HG03135 (cell line): ENCODE data around the gene POMZP3.
A peak's percentile ranks its signal among the peaks of the same experiment; 100 is the strongest.
"Not testable (repeated sequence)": the region's sequence is repeated elsewhere in the genome, so short reads cannot be mapped to it uniquely, and the experiment has no call there.

Experiments used
- ATAC-seq: cut with Tn5 transposase; IDR thresholded peaks from one replicate; pipeline ENCODE4 v1.9.1; 2021; ENCODE audit warnings: mild to moderate bottlenecking, moderate library complexity; ENCODE audit not compliant: unreplicated experiment

POMZP3 gene

GRCh38 chr7:76626989-76627642 is at the start of gene POMZP3:
TSS of gene POMZP3 (minus strand) at chr7:76627279. CDS start at chr7:76626064, 1,215 bp downstream.
- ATAC-seq: peak; percentile 91

GRCh38 chr7:76675783-76676182 is 48.7 kb upstream of the POMZP3 start:
- ATAC-seq: not testable (repeated sequence)

- ATAC-seq: not testable (repeated sequence)
These were observed 46.3 kb upstream of the POMZP3 start for GRCh38 chr7:76673346-76673745.

- ATAC-seq: not testable (repeated sequence)
These were observed 32.1 kb upstream of the POMZP3 start for GRCh38 chr7:76659212-76659611.

- not testable (repeated sequence) for ATAC-seq
These were observed 29.3 kb upstream of the POMZP3 start for GRCh38 chr7:76656425-76656824.

- not testable (repeated sequence) for ATAC-seq
These were observed 15.5 kb upstream of the POMZP3 start for GRCh38 chr7:76642620-76643019.

GRCh38 chr7:76637061-76637691 is 10.1 kb upstream of the POMZP3 start:
- ATAC-seq: peak; percentile 93

- ATAC-seq: peak; percentile 38
These were observed 498 bp downstream of the POMZP3 start for GRCh38 chr7:76626581-76626980.

GRCh38 chr7:76619439-76620190 is 7.5 kb downstream of the POMZP3 start:
- not testable (repeated sequence) for ATAC-seq

GRCh38 chr7:76613783-76614182 is 13.3 kb downstream of the POMZP3 start:
- ATAC-seq: not testable (repeated sequence)

- ATAC-seq: not testable (repeated sequence)
These were observed 14.8 kb downstream of the POMZP3 start for GRCh38 chr7:76612232-76612631.

- ATAC-seq: not testable (repeated sequence)
These were observed 17.2 kb downstream of the POMZP3 start for GRCh38 chr7:76609864-76610263.

GRCh38 chr7:76608469-76608868 is 18.6 kb downstream of the POMZP3 start:
- ATAC-seq: not testable (repeated sequence)

- peak; percentile 94 for ATAC-seq
These were observed 21.1 kb downstream of the POMZP3 start for GRCh38 chr7:76606027-76606426.

- not testable (repeated sequence) for ATAC-seq
These were observed 26.4 kb downstream of the POMZP3 start for GRCh38 chr7:76600650-76601049.

GRCh38 chr7:76600116-76600482 is 27.0 kb downstream of the POMZP3 start:
- ATAC-seq: not testable (repeated sequence)

- not testable (repeated sequence) for ATAC-seq
These were observed 28.4 kb downstream of the POMZP3 start for GRCh38 chr7:76598590-76599264.

GRCh38 chr7:76597288-76597687 is 29.8 kb downstream of the POMZP3 start:
- not testable (repeated sequence) for ATAC-seq

GRCh38 chr7:76592694-76593093 is 34.4 kb downstream of the POMZP3 start:
- ATAC-seq: not testable (repeated sequence)

GRCh38 chr7:76591602-76592304 is 35.3 kb downstream of the POMZP3 start:
- peak; percentile 74 for ATAC-seq
